Measurements from ENCODE around the gene MRPL14. TPM values are rescaled to one million over a fixed set of nuclear protein-coding genes. Genes with fewer than 3 reads are reported as not detected.

The MRPL14 gene
- total and polyA plus RNA-seq, 10 of the 15 experiments (the other 5 are each of a cell fraction or from before 2014, with no cell fraction given) = 80.5 to 294 (median 122) TPM

DNA sequence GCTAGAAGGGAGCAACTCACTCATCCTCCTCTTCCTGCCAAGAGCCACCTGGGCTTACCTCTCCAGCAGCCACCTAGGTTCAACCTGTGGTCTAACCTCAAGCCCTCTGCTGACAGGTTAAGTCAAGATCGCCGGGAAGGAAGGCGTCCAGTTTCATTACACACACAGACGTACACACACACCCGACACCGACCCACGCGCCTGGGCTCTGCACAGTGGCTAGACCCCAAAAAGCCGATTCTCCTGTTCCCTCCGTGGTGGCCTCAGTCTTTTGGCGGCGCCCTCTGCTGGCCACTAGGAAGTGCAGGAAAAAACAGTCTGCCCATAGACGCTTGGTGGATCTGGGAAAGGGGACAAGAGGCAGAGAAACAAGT lies 52.8 kb downstream of the MRPL14 start:
- DNase-seq (ENCODE audit: low read depth, low spot score) (peak; percentile 75), ATAC-seq (peak; percentile 71), FAIRE-seq (peak; percentile 97)
- peak overlapping the region; percentile 85 for H3K27ac ChIP-seq (ENCODE audit: control insufficient read depth, insufficient read depth)
- H3K4me2 ChIP-seq (ENCODE audit: control insufficient read depth, insufficient read depth) = peak overlapping the region; percentile 94
- H2AFZ ChIP-seq (ENCODE audit: control insufficient read depth, low read depth, low read length) = peak overlapping the region; percentile 34
- no TSS peak for BruUV-seq (replicated peaks)
- POLR2A ChIA-PET = interaction anchor here (1.4 to 11.0 kb wide), 6 partner anchors 9 to 349 kb away, joined by 4 to 97 read pairs (median 12); partner anchors contain the start of gene VEGFA
- in situ Hi-C loops (cut with MboI) (loop anchor here (5.0 kb wide), 1 partner anchor 302 kb away; the partner anchor contains the start of gene VEGFA), intact Hi-C loops (cut with micrococcal nuclease; ENCODE audit: unreplicated experiment) (loop anchor here (1.0 to 10.0 kb wide), 5 partner anchors 74 to 620 kb away; partner anchors contain the start of gene DLK2)
- CTCF ChIA-PET = interaction anchor here (0.7 to 12.9 kb wide), 47 partner anchors 11 to 556 kb away, joined by 3 to 264 read pairs (median 4); partner anchors contain the start of genes GTPBP2, MRPS18A and VEGFA
- no peaks in the 10 kb centered on the region for H3K27me3 ChIP-seq (replicated peaks in 1 of 2; ENCODE audit: control insufficient read depth in 2 of 2, insufficient read depth in 2 of 2, low read length in 1 of 2)
- SMC1A ChIA-PET (ENCODE audit: uncharacterized antibody, unreplicated experiment) = interaction anchor here (0.9 to 5.5 kb wide), 20 partner anchors 11 to 445 kb away, joined by 3 to 50 read pairs (median 4); partner anchors contain the start of genes GTPBP2 and VEGFA
- H3K36me3 ChIP-seq (ENCODE audit: control insufficient read depth in 2 of 2, insufficient read depth in 2 of 2, low read length in 1 of 2) = no peaks in the 10 kb centered on the region
- RAD21 ChIA-PET (ENCODE audit: unreplicated experiment) = interaction anchor here (0.8 to 11.0 kb wide), 11 partner anchors 19 to 445 kb away, joined by 3 to 179 read pairs (median 8); partner anchors contain the start of genes GTPBP2 and VEGFA
- no peaks in the 10 kb centered on the region for H4K20me1 ChIP-seq (ENCODE audit: control insufficient read depth, insufficient read depth)
- H3K9me3 ChIP-seq (replicated peaks; ENCODE audit: control insufficient read depth, insufficient read depth, low read length) = no peaks in the 10 kb centered on the region
- peak overlapping the region; percentile 92 for H3K4me3 ChIP-seq
- peaks cover 51% of the 10 kb centered on the region for H3K4me1 ChIP-seq (ENCODE audit: control insufficient read depth, insufficient read depth, low read length)
- peaks cover 13% of the 10 kb centered on the region for H3K79me2 ChIP-seq (ENCODE audit: control insufficient read depth, insufficient read depth, low read length)
- 2% methylated on average over 13 of the region's 13 CpGs for WGBS (ENCODE audit: insufficient coverage, insufficient replicate concordance, low lambda C conversion rate, missing lambda C conversion rate)
- peak overlapping the region; percentile 86 for H3K9ac ChIP-seq (ENCODE audit: control insufficient read depth, insufficient read depth, low read length)
- no peak for TF ChIP-seq NFIC (IDR thresholded peaks at IDR 0.05; ENCODE audit: low read depth, low read length)
- TF ChIP-seq SUZ12 (IDR thresholded peaks at IDR 0.05; ENCODE audit: unreplicated experiment) = no peak
- TF ChIP-seq MLLT1 (IDR thresholded peaks at IDR 0.05) = peak; percentile 87
- TF ChIP-seq, protein P1, sequence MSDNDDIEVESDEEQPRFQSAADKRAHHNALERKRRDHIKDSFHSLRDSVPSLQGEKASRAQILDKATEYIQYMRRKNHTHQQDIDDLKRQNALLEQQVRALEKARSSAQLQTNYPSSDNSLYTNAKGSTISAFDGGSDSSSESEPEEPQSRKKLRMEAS (IDR thresholded peaks at IDR 0.05; ENCODE audit: low read depth, low read length) = peak; percentile 81
- TF ChIP-seq, protein P2, sequence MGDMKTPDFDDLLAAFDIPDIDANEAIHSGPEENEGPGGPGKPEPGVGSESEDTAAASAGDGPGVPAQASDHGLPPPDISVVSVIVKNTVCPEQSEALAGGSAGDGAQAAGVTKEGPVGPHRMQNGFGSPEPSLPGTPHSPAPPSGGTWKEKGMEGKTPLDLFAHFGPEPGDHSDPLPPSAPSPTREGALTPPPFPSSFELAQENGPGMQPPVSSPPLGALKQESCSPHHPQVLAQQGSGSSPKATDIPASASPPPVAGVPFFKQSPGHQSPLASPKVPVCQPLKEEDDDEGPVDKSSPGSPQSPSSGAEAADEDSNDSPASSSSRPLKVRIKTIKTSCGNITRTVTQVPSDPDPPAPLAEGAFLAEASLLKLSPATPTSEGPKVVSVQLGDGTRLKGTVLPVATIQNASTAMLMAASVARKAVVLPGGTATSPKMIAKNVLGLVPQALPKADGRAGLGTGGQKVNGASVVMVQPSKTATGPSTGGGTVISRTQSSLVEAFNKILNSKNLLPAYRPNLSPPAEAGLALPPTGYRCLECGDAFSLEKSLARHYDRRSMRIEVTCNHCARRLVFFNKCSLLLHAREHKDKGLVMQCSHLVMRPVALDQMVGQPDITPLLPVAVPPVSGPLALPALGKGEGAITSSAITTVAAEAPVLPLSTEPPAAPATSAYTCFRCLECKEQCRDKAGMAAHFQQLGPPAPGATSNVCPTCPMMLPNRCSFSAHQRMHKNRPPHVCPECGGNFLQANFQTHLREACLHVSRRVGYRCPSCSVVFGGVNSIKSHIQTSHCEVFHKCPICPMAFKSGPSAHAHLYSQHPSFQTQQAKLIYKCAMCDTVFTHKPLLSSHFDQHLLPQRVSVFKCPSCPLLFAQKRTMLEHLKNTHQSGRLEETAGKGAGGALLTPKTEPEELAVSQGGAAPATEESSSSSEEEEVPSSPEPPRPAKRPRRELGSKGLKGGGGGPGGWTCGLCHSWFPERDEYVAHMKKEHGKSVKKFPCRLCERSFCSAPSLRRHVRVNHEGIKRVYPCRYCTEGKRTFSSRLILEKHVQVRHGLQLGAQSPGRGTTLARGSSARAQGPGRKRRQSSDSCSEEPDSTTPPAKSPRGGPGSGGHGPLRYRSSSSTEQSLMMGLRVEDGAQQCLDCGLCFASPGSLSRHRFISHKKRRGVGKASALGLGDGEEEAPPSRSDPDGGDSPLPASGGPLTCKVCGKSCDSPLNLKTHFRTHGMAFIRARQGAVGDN (IDR thresholded peaks at IDR 0.05) = peak; percentile 90
- TF ChIP-seq WRNIP1 (IDR thresholded peaks at IDR 0.05; ENCODE audit: borderline replicate concordance, low read depth, low read length) = no peak
- no peak for TF ChIP-seq CEBPB (IDR thresholded peaks at IDR 0.05; ENCODE audit: borderline replicate concordance in 1 of 2, low read depth in 2 of 2, low read length in 2 of 2)
- peak; percentile 52 for TF ChIP-seq MYC (IDR thresholded peaks at IDR 0.05; ENCODE audit: insufficient read depth, insufficient read length, insufficient replicate concordance, low read length, severe bottlenecking)
- TF ChIP-seq TCF12 (IDR thresholded peaks at IDR 0.05; ENCODE audit: low read depth, low read length) = 0 out of 2 replicates have a peak, but pooled peaks have one; percentile 2
- no peak for TF ChIP-seq CBX5 (IDR thresholded peaks at IDR 0.05; ENCODE audit: low read depth)
- TF ChIP-seq HDAC2 (IDR thresholded peaks at IDR 0.05) = no peak
- TF ChIP-seq NR2C1 (IDR thresholded peaks at IDR 0.05) = no peak; the same call in 1 of the 2 replicates
- no peak for TF ChIP-seq REST (IDR thresholded peaks at IDR 0.05; ENCODE audit: low read depth, low read length)

Measured in GM12878 (cell line).